Measurements from ENCODE around the gene ZNF618. TPM values are rescaled to one million over a fixed set of nuclear protein-coding genes. Genes with fewer than 3 reads are reported as not detected.
A peak's percentile ranks its signal among the peaks of the same experiment; 100 is the strongest.

Gene ZNF618
- total RNA-seq, 1 donor from 2014 or later, result 51.5 TPM

GRCh38 chr9:114055894-114056293 lies 179.8 kb downstream of the ZNF618 start:
- Mint-ChIP-seq H3K27ac (no peak overlapping the region), H3K27me3 (no peaks in the 10 kb centered on the region), H3K36me3 (peaks cover 20% of the 10 kb centered on the region), H3K9me3 (no peaks in the 10 kb centered on the region), H3K4me1 (ENCODE audit: unreplicated experiment) (peaks cover 16% of the 10 kb centered on the region), H3K4me3 (no peak overlapping the region)
- no peak for DNase-seq (ENCODE audit: extremely low spot score, unreplicated experiment)
- no peak for TF ChIP-seq CTCF (conservative IDR thresholded peaks at IDR 0.05)

- TF ChIP-seq CTCF (conservative IDR thresholded peaks at IDR 0.05), result no peak
- H3K27ac Mint-ChIP-seq, result no peak overlapping the region
- H3K27me3 Mint-ChIP-seq, result no peaks in the 10 kb centered on the region
- DNase-seq (ENCODE audit: extremely low spot score, unreplicated experiment), result no peak
- no peaks in the 10 kb centered on the region for H3K9me3 Mint-ChIP-seq
- H3K36me3 Mint-ChIP-seq, result peaks cover 19% of the 10 kb centered on the region
- H3K4me1 Mint-ChIP-seq (ENCODE audit: unreplicated experiment), result peaks cover 16% of the 10 kb centered on the region
- H3K4me3 Mint-ChIP-seq, result no peak overlapping the region
Measured at GRCh38 chr9:114056527-114056926, 180.4 kb downstream of the ZNF618 start.

- no peak overlapping the region for H3K27ac Mint-ChIP-seq
- DNase-seq (ENCODE audit: extremely low spot score, unreplicated experiment), result no peak
Measured at GRCh38 chr9:114057161-114057885, 181.2 kb downstream of the ZNF618 start.

GRCh38 chr9:114058688-114059046 lies 182.6 kb downstream of the ZNF618 start:
- no peak overlapping the region for H3K4me3 Mint-ChIP-seq
- peaks cover 16% of the 10 kb centered on the region for H3K4me1 Mint-ChIP-seq (ENCODE audit: unreplicated experiment)
- H3K9me3 Mint-ChIP-seq, result peaks cover 4% of the 10 kb centered on the region
- DNase-seq (ENCODE audit: extremely low spot score, unreplicated experiment), result peak; percentile 58
- no peak for TF ChIP-seq CTCF (conservative IDR thresholded peaks at IDR 0.05)
- no peak overlapping the region for H3K27ac Mint-ChIP-seq
- peaks cover 9% of the 10 kb centered on the region for H3K36me3 Mint-ChIP-seq
- H3K27me3 Mint-ChIP-seq, result peaks cover 4% of the 10 kb centered on the region

More at GRCh38 chr9:114057161-114057885, 181.2 kb downstream of the ZNF618 start:
- Mint-ChIP-seq H3K4me1 (ENCODE audit: unreplicated experiment) (peaks cover 16% of the 10 kb centered on the region), H3K4me3 (no peak overlapping the region), H3K27me3 (no peaks in the 10 kb centered on the region), H3K36me3 (peaks cover 15% of the 10 kb centered on the region), H3K9me3 (no peaks in the 10 kb centered on the region)
- TF ChIP-seq CTCF (conservative IDR thresholded peaks at IDR 0.05), result no peak

- no peak for TF ChIP-seq CTCF (conservative IDR thresholded peaks at IDR 0.05)
- H3K27me3 Mint-ChIP-seq, result peaks cover 4% of the 10 kb centered on the region
- peak; percentile 57 for DNase-seq (ENCODE audit: extremely low spot score, unreplicated experiment)
- peaks cover 4% of the 10 kb centered on the region for H3K9me3 Mint-ChIP-seq
- H3K36me3 Mint-ChIP-seq, result peaks cover 9% of the 10 kb centered on the region
- peaks cover 16% of the 10 kb centered on the region for H3K4me1 Mint-ChIP-seq (ENCODE audit: unreplicated experiment)
- no peak overlapping the region for H3K27ac Mint-ChIP-seq
- no peak overlapping the region for H3K4me3 Mint-ChIP-seq
Measured at GRCh38 chr9:114059047-114059803, 183.1 kb downstream of the ZNF618 start.

Measured in type B pancreatic cell (in vitro differentiated cells).